Measurements from ENCODE around the gene SENP2.

GRCh38 chr3:185661772-185662171 is 75.7 kb downstream of the SENP2 start:
- TF ChIP-seq CTCF (IDR thresholded peaks at IDR 0.05) (no peak), POLR2A (IDR thresholded peaks at IDR 0.05) (no peak)
